Pancreas (tissue), 10 donors: ENCODE measurements around the gene EML6. TPM values are rescaled to one million over a fixed set of nuclear protein-coding genes. Genes with fewer than 3 reads are reported as not detected.

ENCODE experiments used
- ATAC-seq, 4 donors: fragments of 200-7000 bp; cut with Tn5 transposase; one replicate each; pipeline versions ENCODE4 v1.8.0 to v1.9.1; 2020; ENCODE audit warnings: mild to moderate bottlenecking in 4 of 4, moderate library complexity in 4 of 4
- DNase-seq, 6 donors: peaks; one replicate each; pipeline ENCODE4 v3.0.0-alpha.2; 2020
- FAIRE-seq: peaks from 2 replicates; lab custom pipeline; 2012; peaks lifted over from hg19 to GRCh38; lab: Jason Lieb, UNC
- H3K27ac ChIP-seq, 4 donors: fragments of 200-600 bp; sonication (generic); 1 replicate in 3 of 4; 2 replicates in 1 of 4; pipeline versions ENCODE4 v1.5.0 to v1.8.0; 2020
- H3K27me3 ChIP-seq, 4 donors: fragments of 200-600 bp; one replicate each; pipeline ENCODE4 v1.8.0; 2021
- H3K36me3 ChIP-seq, 3 donors: fragments of 200-600 bp; sonication (generic) in 1 of 3; one replicate each; pipeline versions ENCODE4 v1.5.0 to v1.8.0; 2020 to 2021
- H3K4me1 ChIP-seq, 3 donors: fragments of 200-600 bp; one replicate each; pipeline ENCODE4 v1.8.0; 2021
- H3K4me3 ChIP-seq, 4 donors: fragments of 200-600 bp; sonication (generic) in 2 of 4; one replicate each; pipeline versions ENCODE4 v1.5.0 to v1.8.0; 2020 to 2021
- H3K9me3 ChIP-seq, 4 donors: fragments of 200-600 bp; one replicate each; pipeline ENCODE4 v1.8.0; 2021
- CTCF ChIP-seq, 4 donors: fragments of 200-600 bp; sonication (generic) in 3 of 4; IDR thresholded peaks; one replicate each; pipeline versions ENCODE4 v1.5.0 to v1.8.0; 2021; ENCODE audit warnings: antibody characterized with exemption in 4 of 4
- whole genome bisulfite sequencing, 2 donors: extraction: QIAGEN DNeasy Blood & Tissue Kit; methylation state at CpG; one replicate each; pipeline ENCODE4 v1.1.7; 2013; 5-methylcytosine and 5-hydroxymethylcytosine counted together
- intact Hi-C, 3 donors: fragments of 100-400 bp; cut with DNase I; formaldehyde crosslinking; loops; one replicate each; pipeline versions ENCODE4 v1.11.1 to v1.14.2; 2022
- polyA plus RNA-seq, 2 donors: library from polyadenylated mRNA; stranded (reverse); fragments of 200-250 nt; gene quantifications; one replicate each; pipeline ENCODE4 v1.2.3, GENCODE V29; 2013
- total RNA-seq, 6 donors: library from RNA; stranded (reverse); fragmentation: NEBNext Ultra II Directional in 4 of 6; extraction: Animal tissue kit (Norgen Biotek cat#: 25700) in 4 of 6; gene quantifications; one replicate each; pipeline versions ENCODE4 v1.2.1 to v1.2.4, GENCODE V29; 2021 to 2023
- donor health status: healthy with polysubstance abuse.
- donor health status: DM: no; HTN: no; CAD: no; lungs with moderate emphysema.
- donor health status: DM: no; HTN: no; CAD: no.
- donor health status: control.
- donor health status: control.
- donor health status: Bipolar disorder and iron deficiency.
- donor health status: DM: yes; HTN: yes; CAD: no.
- donor health status: DM: no; HTN: no; CAD: no.
- donor health status: DM: no; HTN: no; CAD: no.
- donor health status: DM: yes; HTN: yes; CAD: no.

EML6 gene
- total and polyA plus RNA-seq, 8 donors: 1.2 to 4.9 (median 2.2) TPM

GRCh38 chr2:54887850-54888545 lies 164.5 kb downstream of the EML6 start:
- H3K27ac ChIP-seq: no peak overlapping the region
- WGBS, 2 donors: 82 to 88% methylated on average over 9 of the region's 9 CpGs
- TF ChIP-seq CTCF (IDR thresholded peaks at IDR 0.05): no peak
- DNase-seq (no peak), FAIRE-seq (no peak), ATAC-seq (no peak)
- no peak overlapping the region for H3K4me3 ChIP-seq
- no peaks in the 10 kb centered on the region for H3K27me3 ChIP-seq
- H3K36me3 ChIP-seq: no peaks in the 10 kb centered on the region
- H3K9me3 ChIP-seq: no peaks in the 10 kb centered on the region
- H3K4me1 ChIP-seq: no peaks in the 10 kb centered on the region
- intact Hi-C loops: no loop called here

GRCh38 chr2:54889053-54889452 lies 165.6 kb downstream of the EML6 start:
- Histone ChIP-seq H3K36me3 (no peaks in the 10 kb centered on the region), H3K9me3 (no peaks in the 10 kb centered on the region), H3K4me1 (no peaks in the 10 kb centered on the region), H3K4me3 (no peak overlapping the region), H3K27ac (no peak overlapping the region), H3K27me3 (no peaks in the 10 kb centered on the region)
- no peak for TF ChIP-seq CTCF (IDR thresholded peaks at IDR 0.05)
- ATAC-seq (no peak), DNase-seq (no peak), FAIRE-seq (no peak)
- intact Hi-C loops: no loop called here
- WGBS, 2 donors: 81 to 89% methylated on average over 2 of the region's 2 CpGs

GRCh38 chr2:54891909-54892308 lies 168.4 kb downstream of the EML6 start:
- H3K27me3 ChIP-seq: no peaks in the 10 kb centered on the region
- DNase-seq (no peak), ATAC-seq (no peak), FAIRE-seq (no peak)
- WGBS, 2 donors: 64 to 69% methylated on average over 4 of the region's 4 CpGs
- no peak overlapping the region for H3K4me3 ChIP-seq
- no peaks in the 10 kb centered on the region for H3K36me3 ChIP-seq
- H3K4me1 ChIP-seq: no peaks in the 10 kb centered on the region
- TF ChIP-seq CTCF (IDR thresholded peaks at IDR 0.05): no peak
- no peaks in the 10 kb centered on the region for H3K9me3 ChIP-seq
- H3K27ac ChIP-seq: no peak overlapping the region
- intact Hi-C loops: no loop called here

- intact Hi-C loops: no loop called here
Measured at GRCh38 chr2:54894467-54894866, 171.0 kb downstream of the EML6 start.

More at GRCh38 chr2:54894467-54894866, 171.0 kb downstream of the EML6 start:
- no peaks in the 10 kb centered on the region for H3K36me3 ChIP-seq
- H3K27me3 ChIP-seq: no peaks in the 10 kb centered on the region
- DNase-seq (no peak), ATAC-seq (no peak), FAIRE-seq (no peak)
- no peak for TF ChIP-seq CTCF (IDR thresholded peaks at IDR 0.05)
- WGBS, 2 donors: 65 to 69% methylated on average over 3 of the region's 3 CpGs
- no peak overlapping the region for H3K27ac ChIP-seq
- no peaks in the 10 kb centered on the region for H3K4me1 ChIP-seq
- H3K4me3 ChIP-seq: no peak overlapping the region
- H3K9me3 ChIP-seq: no peaks in the 10 kb centered on the region
